Measurements from ENCODE around the gene STYXL2.

STYXL2 gene

DNA sequence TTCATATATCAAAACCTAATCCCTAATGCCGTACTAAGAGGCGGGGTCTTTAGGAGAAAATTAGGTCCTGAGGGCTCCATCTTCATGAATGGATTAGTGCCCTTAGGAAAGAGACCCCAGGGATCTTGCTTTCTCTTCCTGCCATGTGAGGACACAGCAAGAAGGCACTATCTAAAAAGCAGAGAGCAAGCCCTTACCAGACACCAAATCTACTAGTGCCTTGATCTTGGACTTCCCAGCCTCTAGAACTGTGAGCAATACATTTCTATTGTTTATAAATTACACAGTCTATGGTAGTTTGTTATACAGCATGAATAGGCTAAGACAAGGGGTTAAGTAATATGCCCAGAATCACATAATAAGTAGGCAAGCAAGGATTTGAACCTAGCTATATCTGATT is 42.9 kb downstream of the STYXL2 start:
- no peak for DNase-seq (ENCODE audit: low read depth)
- no peak overlapping the region for H3K4me3 ChIP-seq (ENCODE audit: low read length)
- TF ChIP-seq, protein P1, sequence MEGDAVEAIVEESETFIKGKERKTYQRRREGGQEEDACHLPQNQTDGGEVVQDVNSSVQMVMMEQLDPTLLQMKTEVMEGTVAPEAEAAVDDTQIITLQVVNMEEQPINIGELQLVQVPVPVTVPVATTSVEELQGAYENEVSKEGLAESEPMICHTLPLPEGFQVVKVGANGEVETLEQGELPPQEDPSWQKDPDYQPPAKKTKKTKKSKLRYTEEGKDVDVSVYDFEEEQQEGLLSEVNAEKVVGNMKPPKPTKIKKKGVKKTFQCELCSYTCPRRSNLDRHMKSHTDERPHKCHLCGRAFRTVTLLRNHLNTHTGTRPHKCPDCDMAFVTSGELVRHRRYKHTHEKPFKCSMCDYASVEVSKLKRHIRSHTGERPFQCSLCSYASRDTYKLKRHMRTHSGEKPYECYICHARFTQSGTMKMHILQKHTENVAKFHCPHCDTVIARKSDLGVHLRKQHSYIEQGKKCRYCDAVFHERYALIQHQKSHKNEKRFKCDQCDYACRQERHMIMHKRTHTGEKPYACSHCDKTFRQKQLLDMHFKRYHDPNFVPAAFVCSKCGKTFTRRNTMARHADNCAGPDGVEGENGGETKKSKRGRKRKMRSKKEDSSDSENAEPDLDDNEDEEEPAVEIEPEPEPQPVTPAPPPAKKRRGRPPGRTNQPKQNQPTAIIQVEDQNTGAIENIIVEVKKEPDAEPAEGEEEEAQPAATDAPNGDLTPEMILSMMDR (IDR thresholded peaks at IDR 0.05; ENCODE audit: insufficient read depth, low read depth, low read length, missing control alignments) = no peak

DNA sequence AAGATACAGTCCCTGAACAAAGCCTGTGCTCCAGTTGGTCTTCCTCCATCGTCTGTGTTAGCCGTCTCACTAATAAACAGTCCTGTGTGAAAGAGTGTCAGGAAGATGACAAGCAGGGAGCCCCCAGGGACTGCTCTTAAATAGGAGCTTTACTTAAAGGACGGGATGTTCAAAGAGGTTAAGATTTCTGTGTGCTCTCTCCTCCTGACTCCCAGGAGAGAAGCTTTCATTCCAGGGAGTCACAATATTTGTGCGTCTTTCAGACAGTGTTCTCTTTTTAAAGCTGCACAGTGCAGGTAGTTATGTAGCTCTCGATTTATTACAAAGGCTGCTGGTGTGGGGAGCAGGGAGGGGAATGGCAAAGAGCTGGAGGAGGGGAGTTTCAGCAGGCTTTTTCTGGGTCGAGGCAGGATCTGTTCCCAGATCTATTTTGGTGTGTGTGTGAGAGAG is 43.5 kb downstream of the STYXL2 start:
- DNase-seq (ENCODE audit: low read depth) = no peak
- TF ChIP-seq, protein P1 (IDR thresholded peaks at IDR 0.05; ENCODE audit: insufficient read depth, low read depth, low read length, missing control alignments) = no peak
- H3K4me3 ChIP-seq (ENCODE audit: low read length) = no peak overlapping the region

GRCh38 chr1:167137793-167138510 is 44.1 kb downstream of the STYXL2 start:
- TF ChIP-seq, protein P1 (IDR thresholded peaks at IDR 0.05; ENCODE audit: insufficient read depth, low read depth, low read length, missing control alignments) = no peak
- DNase-seq (ENCODE audit: low read depth) = no peak
- H3K4me3 ChIP-seq (ENCODE audit: low read length) = no peak overlapping the region

GRCh38 chr1:167138703-167139102 is 44.8 kb downstream of the STYXL2 start:
- H3K4me3 ChIP-seq (ENCODE audit: low read length) = no peak overlapping the region
- DNase-seq (ENCODE audit: low read depth) = no peak
- TF ChIP-seq, protein P1 (IDR thresholded peaks at IDR 0.05; ENCODE audit: insufficient read depth, low read depth, low read length, missing control alignments) = no peak

GRCh38 chr1:167141963-167142362 is 48.1 kb downstream of the STYXL2 start:
- no peak overlapping the region for H3K4me3 ChIP-seq (ENCODE audit: low read length)
- DNase-seq (ENCODE audit: low read depth) = no peak
- TF ChIP-seq, protein P1 (IDR thresholded peaks at IDR 0.05; ENCODE audit: insufficient read depth, low read depth, low read length, missing control alignments) = no peak

Measured in epithelial cell of esophagus (primary cell).